Muscle of leg (tissue), 11 donors: ENCODE data around the gene ATP5IF1. TPM values are rescaled to one million over a fixed set of nuclear protein-coding genes. Genes with fewer than 3 reads are reported as not detected.

Experiments
- DNase-seq: peaks from one replicate; pipeline ENCODE4 v3.0.0; 2013
- H3K27ac ChIP-seq: one replicate; pipeline ENCODE4 v1.5.1; 2013; ENCODE audit warnings: mild to moderate bottlenecking, low read length, control low read depth
- H3K27me3 ChIP-seq: one replicate; pipeline ENCODE4 v1.6.1; 2013; ENCODE audit warnings: low read length; ENCODE audit not compliant: control insufficient read depth, insufficient read depth
- H3K36me3 ChIP-seq: one replicate; pipeline ENCODE4 v1.6.1; 2013; ENCODE audit warnings: low read length; ENCODE audit not compliant: control insufficient read depth, insufficient read depth
- H3K4me1 ChIP-seq: one replicate; pipeline ENCODE4 v1.6.1; 2013; ENCODE audit warnings: low read length; ENCODE audit not compliant: control insufficient read depth, insufficient read depth
- H3K4me3 ChIP-seq: one replicate; pipeline ENCODE4 v1.5.1; 2013; ENCODE audit warnings: low read length, control low read depth
- H3K9me3 ChIP-seq: replicated peaks from 2 replicates; pipeline ENCODE4 v1.6.1; 2013; ENCODE audit warnings: low read depth, low read length; ENCODE audit not compliant: control insufficient read depth
- WGBS: methylation state at CpG from one replicate; pipeline ENCODE4 v1.1.5; 2013; ENCODE audit warnings: missing lambda C conversion rate; ENCODE audit not compliant: insufficient coverage; 5-methylcytosine and 5-hydroxymethylcytosine counted together
- polyA plus RNA-seq, 8 donors: library from polyadenylated mRNA; unstranded; fragments of 120-200 nt; gene quantifications; one replicate each; pipeline versions ENCODE4 v1.2.1 to v1.2.3, GENCODE V29; 2013; ENCODE audit warnings: inconsistent platforms in 1 of 8, low replicate concordance in 1 of 8; ENCODE audit not compliant: insufficient read length in 8 of 8, insufficient read depth in 1 of 8
- total RNA-seq: library from RNA; stranded (reverse); fragments of 120-200 nt; gene quantifications from one replicate; pipeline ENCODE4 v1.2.4, GENCODE V29; 2013

Gene ATP5IF1
- total and polyA plus RNA-seq, 9 donors = 72.7 to 116 (median 101) TPM

DNA sequence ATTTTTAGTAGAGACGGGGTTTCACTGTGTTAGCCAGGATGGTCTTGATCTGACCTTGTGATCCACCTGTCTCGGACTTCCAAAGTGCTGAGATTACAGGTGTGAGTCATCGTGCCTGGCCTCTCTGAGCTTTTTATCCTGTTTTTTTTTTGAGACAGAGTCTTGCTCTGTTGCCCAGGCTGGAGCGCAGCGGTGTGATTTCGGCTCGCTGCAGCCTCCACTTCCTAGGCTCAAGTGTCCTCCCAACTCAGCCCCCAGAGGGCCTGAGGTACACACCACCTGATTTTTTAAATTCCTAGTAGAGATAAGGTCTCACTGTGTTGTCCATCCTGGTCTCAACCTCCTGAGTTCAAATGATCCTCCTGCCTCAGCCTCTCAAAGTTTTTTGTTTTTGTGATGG, 43.8 kb downstream of the ATP5IF1 start:
- no peaks in the 10 kb centered on the region for H3K4me1 ChIP-seq
- no peak for DNase-seq
- 90% methylated on average over 3 of the region's 7 CpGs for WGBS
- H3K4me3 ChIP-seq = no peak overlapping the region
- no peaks in the 10 kb centered on the region for H3K9me3 ChIP-seq
- H3K36me3 ChIP-seq = peaks cover 26% of the 10 kb centered on the region
- H3K27ac ChIP-seq = no peak overlapping the region
- H3K27me3 ChIP-seq = no peaks in the 10 kb centered on the region

DNA sequence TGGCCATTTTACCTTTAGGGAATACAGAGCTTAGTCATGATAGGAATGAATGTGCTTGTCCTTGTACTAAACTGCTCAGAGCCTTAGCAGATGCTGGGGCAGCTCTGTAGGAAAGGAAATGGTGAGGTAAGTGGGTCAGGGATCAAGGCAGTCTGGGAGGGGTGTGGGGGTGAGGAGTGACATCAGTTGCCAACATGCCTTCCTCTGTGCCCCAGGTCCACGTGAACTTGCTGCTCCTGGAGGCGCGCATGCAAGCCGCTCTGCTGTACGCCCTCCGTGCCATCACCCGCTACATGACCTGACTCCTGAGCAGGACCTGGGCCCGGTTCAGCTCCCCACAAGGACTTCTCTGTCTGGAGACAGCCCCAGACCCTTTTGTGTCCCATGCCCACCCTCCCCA, 44.6 kb downstream of the ATP5IF1 start:
- H3K9me3 ChIP-seq = no peaks in the 10 kb centered on the region
- DNase-seq = no peak
- no peaks in the 10 kb centered on the region for H3K27me3 ChIP-seq
- 90% methylated on average over 8 of the region's 8 CpGs for WGBS
- no peak overlapping the region for H3K27ac ChIP-seq
- H3K4me1 ChIP-seq = no peaks in the 10 kb centered on the region
- H3K36me3 ChIP-seq = peaks cover 24% of the 10 kb centered on the region
- no peak overlapping the region for H3K4me3 ChIP-seq

DNA sequence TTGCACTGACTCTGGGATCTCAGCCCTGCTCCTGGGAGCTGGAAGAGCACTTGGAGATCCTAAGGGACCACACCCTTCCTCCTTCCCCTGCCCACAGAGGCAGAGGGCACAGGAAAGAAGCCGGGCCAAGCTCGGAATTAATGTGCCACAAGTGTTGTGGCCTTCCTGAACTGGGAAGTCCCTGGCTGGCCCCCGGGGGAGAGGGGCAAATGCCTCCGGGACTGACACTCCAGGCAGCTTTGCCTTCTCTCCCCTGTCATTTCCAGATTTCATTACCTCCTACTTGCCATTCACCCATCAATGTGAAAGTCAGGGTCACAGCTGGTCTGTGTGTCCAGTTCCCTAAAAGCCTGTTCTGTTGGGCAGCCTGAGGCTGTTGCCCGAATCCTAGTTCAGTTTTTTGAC, 45.1 kb downstream of the ATP5IF1 start:
- H3K4me1 ChIP-seq = no peaks in the 10 kb centered on the region
- peaks cover 24% of the 10 kb centered on the region for H3K36me3 ChIP-seq
- H3K27me3 ChIP-seq = no peaks in the 10 kb centered on the region
- WGBS = 88% methylated on average over 3 of the region's 5 CpGs
- DNase-seq = peak; percentile 16
- no peaks in the 10 kb centered on the region for H3K9me3 ChIP-seq
- no peak overlapping the region for H3K4me3 ChIP-seq
- no peak overlapping the region for H3K27ac ChIP-seq

DNA sequence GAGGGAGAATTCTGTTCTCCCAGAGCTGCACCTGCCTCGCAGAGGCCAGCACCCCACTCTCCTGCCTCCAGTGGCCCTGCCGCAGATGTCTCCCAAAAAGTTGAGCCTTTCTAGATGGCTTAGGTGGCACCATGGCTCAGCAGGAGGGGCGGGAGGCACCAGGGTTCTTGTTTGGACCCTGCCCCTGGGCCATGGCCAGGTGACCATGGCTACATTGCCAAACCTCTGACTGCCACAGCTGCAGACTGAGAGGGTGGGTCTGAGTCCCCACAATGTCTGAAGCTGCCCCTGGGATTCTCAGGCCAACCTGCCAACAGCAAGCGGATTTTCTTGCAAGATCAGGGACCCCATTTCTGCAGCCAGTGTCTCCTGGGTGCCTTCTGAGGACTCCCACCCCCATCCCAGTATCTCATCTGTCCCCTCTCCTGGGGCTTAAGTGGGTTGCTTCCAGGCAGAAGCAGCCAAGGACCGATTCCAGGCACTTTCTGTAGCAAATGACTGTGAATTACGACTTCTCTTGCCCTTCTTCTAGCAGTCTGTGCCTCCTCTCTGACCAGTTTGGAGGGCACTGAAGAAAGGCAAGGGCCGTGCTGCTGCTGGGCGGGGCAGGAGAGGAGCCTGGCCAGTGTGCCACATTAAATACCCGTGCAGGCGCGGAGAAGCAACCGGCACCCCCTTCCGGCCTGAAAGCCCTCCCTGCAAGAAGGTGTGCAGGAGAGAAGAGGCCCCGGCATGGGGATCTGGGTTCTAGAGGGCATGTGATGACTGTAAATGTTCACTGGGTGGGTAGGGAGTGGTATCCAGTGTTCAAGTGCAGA, 45.9 kb downstream of the ATP5IF1 start:
- Histone ChIP-seq H3K27ac (no peak overlapping the region), H3K9me3 (no peaks in the 10 kb centered on the region), H3K27me3 (no peaks in the 10 kb centered on the region), H3K4me1 (no peaks in the 10 kb centered on the region), H3K36me3 (peaks cover 24% of the 10 kb centered on the region), H3K4me3 (no peak overlapping the region)
- 81% methylated on average over 11 of the region's 14 CpGs for WGBS
- DNase-seq = no peak

DNA sequence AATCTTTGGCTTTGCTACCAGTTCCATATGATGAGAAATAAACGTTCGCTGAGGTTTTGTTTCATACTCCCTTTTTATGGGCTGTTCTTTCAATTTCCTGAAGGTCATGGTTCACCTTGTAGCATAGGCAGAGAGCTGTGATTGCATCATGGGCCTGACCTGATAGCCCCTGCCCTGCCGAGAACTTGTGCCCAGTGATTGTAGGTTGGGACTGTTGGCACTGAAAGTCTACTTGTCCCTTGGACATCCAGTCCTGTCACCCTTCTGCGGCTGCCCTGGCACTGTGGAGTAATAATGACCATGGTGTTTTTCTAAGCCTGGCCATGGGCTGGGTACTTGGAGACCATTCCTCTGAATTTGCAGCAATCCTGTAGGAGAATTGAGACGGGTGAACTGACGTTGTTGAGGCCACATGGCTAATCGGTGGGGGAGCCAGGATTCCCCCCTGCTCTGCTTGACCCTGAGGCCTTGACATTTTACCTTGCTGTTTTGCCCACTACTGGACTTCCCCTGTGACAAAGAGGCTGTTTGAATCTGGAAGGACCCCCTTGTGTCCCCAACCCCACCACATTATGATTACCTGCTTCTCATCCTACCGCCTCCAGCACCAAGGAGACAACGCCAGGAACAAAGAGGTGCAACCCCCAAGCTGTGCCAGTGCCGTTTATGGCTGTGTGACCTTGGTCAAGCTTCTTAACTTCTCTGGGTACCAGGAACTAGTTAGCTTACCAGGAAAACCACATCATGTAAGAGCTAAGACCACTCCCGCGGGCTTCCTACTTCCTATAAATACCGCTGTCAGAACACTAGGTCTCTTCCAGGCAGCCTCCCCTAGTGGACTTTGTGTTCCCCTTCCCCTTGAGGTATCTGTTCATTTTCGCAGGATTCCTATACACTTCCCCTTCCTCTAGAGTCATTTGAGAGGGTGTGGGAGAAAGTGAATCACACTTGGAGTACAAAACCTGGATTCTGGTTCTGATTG, 46.8 kb downstream of the ATP5IF1 start:
- H3K9me3 ChIP-seq = no peaks in the 10 kb centered on the region
- H3K27ac ChIP-seq = no peak overlapping the region
- H3K4me3 ChIP-seq = no peak overlapping the region
- peak; percentile 20 for DNase-seq
- no peaks in the 10 kb centered on the region for H3K27me3 ChIP-seq
- peaks cover 23% of the 10 kb centered on the region for H3K36me3 ChIP-seq
- 82% methylated on average over 13 of the region's 14 CpGs for WGBS
- no peaks in the 10 kb centered on the region for H3K4me1 ChIP-seq

DNA sequence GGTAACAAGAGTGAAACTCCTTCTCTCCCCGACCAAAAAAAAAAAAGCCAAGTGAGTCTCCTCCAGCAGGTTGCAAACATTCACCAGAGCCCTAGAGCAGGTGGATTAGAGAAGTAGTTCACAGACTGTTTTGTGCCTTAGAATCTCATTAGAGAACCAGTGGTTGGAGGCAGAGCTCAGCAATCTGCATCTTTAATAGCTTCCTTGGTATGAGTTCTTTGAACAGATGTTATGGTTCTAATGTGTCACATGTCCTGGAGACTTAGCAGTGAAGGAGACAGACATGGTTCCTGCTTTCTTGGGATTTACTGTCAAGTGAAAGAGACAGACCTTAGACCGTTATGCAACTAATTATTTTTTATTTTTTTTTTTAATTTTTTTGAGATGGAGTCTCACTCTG, 50.2 kb downstream of the ATP5IF1 start:
- Histone ChIP-seq H3K9me3 (no peaks in the 10 kb centered on the region), H3K27ac (no peak overlapping the region), H3K36me3 (peaks cover 1% of the 10 kb centered on the region), H3K27me3 (no peaks in the 10 kb centered on the region), H3K4me3 (no peak overlapping the region), H3K4me1 (no peaks in the 10 kb centered on the region)
- WGBS = no CpG with 5 or more reads among the region's 2 CpGs
- no peak for DNase-seq

Other genes starting within 250 kb of the ATP5IF1 start
- 14.0 TPM for gene EYA3, start 147.5 kb upstream of the ATP5IF1 start, total RNA-seq
- gene EYA3, start 147.5 kb upstream of the ATP5IF1 start, polyA plus RNA-seq = 10 to 100 TPM; 14.3 to 20.2 (median 16.6) TPM
- 1.6 TPM for gene PTAFR, start 59.4 kb upstream of the ATP5IF1 start, total RNA-seq
- gene PTAFR, start 59.4 kb upstream of the ATP5IF1 start, polyA plus RNA-seq = 1 to 10 TPM; 1.7 to 2.4 (median 2.2) TPM
- gene DNAJC8, start 3.1 kb upstream of the ATP5IF1 start, total RNA-seq = 74.3 TPM
- 100 to 1,000 TPM in 1 of 8 donors, 10 to 100 TPM in 7; 77.3 to 107 (median 84.0) TPM for gene DNAJC8, start 3.1 kb upstream of the ATP5IF1 start, polyA plus RNA-seq
- gene SESN2, start 23.4 kb downstream of the ATP5IF1 start, total RNA-seq = 2.6 TPM
- 1 to 10 TPM; 3.2 to 5.0 (median 3.8) TPM for gene SESN2, start 23.4 kb downstream of the ATP5IF1 start, polyA plus RNA-seq
- 13.0 TPM for gene MED18, start 92.9 kb downstream of the ATP5IF1 start, total RNA-seq
- gene MED18, start 92.9 kb downstream of the ATP5IF1 start, polyA plus RNA-seq = 10 to 100 TPM; 12.2 to 14.7 (median 13.5) TPM
- 10.3 TPM for gene PHACTR4, start 133.6 kb downstream of the ATP5IF1 start, total RNA-seq
- gene PHACTR4, start 133.6 kb downstream of the ATP5IF1 start, polyA plus RNA-seq = 10 to 100 TPM; 22.6 to 33.0 (median 27.1) TPM